ENCODE data around the gene GALNT11.

DNA sequence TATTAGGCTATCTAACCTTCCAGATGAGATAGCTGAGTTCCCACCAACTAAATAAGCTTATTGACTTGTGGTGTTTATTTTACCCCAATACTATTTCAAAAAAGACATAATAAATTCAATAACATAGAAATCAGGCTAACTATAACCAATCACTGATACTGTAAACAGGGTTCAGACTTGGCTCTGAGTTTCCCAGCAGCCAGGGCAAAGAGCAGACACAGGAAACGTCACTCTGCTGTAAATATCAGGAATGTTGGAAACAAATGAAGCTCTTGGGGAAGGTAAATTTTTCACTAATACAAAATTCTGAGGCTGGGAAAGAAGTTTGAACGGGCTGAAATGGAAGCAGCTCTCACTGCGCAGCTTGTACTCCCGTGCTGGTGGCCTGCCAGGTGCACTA lies 114.6 kb downstream of the GALNT11 start:
- TF ChIP-seq, protein P1, sequence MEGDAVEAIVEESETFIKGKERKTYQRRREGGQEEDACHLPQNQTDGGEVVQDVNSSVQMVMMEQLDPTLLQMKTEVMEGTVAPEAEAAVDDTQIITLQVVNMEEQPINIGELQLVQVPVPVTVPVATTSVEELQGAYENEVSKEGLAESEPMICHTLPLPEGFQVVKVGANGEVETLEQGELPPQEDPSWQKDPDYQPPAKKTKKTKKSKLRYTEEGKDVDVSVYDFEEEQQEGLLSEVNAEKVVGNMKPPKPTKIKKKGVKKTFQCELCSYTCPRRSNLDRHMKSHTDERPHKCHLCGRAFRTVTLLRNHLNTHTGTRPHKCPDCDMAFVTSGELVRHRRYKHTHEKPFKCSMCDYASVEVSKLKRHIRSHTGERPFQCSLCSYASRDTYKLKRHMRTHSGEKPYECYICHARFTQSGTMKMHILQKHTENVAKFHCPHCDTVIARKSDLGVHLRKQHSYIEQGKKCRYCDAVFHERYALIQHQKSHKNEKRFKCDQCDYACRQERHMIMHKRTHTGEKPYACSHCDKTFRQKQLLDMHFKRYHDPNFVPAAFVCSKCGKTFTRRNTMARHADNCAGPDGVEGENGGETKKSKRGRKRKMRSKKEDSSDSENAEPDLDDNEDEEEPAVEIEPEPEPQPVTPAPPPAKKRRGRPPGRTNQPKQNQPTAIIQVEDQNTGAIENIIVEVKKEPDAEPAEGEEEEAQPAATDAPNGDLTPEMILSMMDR (IDR thresholded peaks at IDR 0.05) = no peak
- TF ChIP-seq POLR2A (IDR thresholded peaks at IDR 0.05) = no peak

All from Peyer's patch (tissue), 4 donors.